GM21737 (cell line): ENCODE data around the gene SPAG7.

Experiments
- ATAC-seq: cut with Tn5 transposase; IDR thresholded peaks from one replicate; pipeline ENCODE4 v1.9.1; 2021; ENCODE audit warnings: mild to moderate bottlenecking, moderate library complexity; ENCODE audit not compliant: unreplicated experiment

SPAG7 gene, protein sequence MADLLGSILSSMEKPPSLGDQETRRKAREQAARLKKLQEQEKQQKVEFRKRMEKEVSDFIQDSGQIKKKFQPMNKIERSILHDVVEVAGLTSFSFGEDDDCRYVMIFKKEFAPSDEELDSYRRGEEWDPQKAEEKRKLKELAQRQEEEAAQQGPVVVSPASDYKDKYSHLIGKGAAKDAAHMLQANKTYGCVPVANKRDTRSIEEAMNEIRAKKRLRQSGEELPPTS

DNA sequence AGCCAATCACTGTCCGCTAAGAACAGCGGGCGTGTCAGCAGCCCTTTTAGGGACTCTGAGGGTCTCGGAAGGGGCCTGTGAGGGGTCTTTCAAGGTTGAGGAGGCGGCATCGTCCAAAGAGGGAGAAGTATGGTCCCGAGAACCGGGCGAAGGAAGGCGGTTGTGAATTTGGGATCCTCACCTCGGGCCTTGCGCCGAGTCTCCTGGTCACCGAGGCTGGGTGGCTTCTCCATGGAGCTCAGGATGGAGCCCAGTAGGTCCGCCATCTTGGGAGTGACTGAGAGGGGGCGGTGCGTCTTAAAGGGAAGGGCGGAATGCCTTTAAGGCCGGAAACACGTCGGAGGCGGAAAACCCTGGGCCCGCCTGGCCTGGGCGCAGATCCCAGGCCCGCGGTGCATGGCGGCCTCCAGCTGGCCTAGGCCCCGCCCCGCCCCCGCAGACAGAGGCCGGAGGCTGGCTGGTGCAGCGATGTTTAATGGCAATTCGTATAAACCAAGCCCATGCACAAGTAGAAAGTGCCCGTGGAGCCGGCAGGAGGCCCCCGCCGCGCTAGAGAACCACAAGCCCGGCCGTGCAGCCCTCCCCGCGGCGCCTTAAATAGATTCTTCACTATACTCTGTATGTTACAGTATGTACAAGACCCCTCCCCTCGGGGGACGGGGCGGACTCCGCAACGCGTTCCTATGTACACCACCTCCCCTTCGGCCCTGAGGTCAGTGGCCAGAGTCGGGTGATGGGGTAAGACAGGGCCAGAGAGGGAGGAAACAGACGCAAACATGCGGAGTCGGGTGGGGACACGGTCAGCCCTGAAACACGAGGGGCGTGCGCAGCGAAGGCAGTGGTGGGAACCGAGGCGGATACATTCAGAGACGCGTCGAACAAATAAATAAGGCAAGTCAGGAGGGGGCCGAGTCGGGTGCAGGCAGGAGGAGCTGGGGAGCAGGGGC is at the start of gene SPAG7:
SPAG7 (minus strand) TSS at position 279 of the 947 bp plus-strand sequence; CDS start at position 266, 13 bp downstream.
- peak; percentile 58 for ATAC-seq

DNA sequence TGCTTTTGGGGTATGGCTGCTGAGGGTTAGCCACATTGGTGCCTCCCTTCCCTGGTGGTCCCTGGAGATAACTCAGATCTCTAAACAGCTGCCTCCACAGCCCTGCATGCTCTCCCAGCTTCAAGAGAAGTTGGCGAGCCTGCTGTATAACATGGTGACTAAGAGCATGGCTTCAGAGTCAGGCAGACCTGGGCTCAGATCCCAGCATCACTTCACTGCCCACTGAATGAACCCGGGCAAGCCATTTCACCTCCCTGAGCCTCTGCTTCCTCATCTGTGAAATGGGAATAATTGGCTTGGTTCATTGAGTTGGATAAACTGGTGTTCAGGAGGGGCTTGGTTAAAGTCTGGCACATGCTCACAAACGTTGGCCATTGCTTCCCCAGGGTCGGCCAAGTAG is 46.7 kb upstream of the SPAG7 start:
- ATAC-seq: no peak

DNA sequence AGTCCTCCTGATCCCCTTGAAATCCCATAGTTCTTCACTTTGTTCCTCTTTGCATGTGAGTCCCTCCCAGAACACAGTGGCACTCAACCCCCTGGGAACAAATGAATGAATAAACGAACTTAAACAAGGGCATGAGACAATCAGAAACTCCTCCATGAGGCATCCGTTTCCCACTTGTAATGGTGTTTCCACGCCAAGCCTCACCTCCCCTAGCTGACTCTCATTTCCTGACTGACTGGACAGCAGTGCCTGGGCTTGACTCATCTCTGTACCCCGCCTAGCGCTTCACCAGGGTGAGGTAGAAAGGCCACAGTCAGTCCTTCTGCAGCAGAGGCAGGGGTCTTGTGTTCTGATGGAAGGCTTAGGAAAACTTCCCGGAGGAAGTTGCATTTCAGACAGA is 44.3 kb upstream of the SPAG7 start:
- ATAC-seq: no peak

DNA sequence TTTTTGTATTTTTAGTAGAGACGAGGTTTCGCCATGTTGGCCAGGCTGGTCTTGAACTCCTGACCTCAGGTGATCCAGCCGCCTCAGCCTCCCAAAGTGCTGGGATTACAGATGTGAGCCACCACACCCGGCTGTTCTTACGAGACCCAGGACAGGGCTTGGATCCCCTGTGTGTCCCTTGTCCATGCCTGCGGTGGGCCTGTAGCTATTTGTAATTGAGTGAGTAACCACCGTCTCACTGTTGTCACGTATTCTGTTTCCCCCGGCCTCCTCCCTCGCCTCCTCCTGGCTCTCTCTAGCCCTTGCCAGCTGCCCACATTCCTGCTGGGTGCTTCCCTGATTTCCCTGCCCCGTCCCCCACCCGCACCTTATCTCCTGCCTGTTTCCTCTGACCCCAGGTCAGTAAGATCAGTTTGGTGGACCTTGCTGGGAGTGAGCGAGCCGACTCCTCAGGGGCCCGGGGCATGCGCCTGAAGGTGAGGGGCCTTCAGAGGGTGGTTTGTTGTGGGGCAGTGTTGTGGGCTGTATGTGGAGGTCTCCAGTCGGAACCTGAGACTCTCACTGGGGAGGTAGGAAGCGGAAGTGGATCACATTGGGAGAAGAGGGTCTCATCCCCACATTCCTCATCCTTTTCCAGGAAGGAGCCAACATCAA is 35.7 kb upstream of the SPAG7 start:
- ATAC-seq: no peak

DNA sequence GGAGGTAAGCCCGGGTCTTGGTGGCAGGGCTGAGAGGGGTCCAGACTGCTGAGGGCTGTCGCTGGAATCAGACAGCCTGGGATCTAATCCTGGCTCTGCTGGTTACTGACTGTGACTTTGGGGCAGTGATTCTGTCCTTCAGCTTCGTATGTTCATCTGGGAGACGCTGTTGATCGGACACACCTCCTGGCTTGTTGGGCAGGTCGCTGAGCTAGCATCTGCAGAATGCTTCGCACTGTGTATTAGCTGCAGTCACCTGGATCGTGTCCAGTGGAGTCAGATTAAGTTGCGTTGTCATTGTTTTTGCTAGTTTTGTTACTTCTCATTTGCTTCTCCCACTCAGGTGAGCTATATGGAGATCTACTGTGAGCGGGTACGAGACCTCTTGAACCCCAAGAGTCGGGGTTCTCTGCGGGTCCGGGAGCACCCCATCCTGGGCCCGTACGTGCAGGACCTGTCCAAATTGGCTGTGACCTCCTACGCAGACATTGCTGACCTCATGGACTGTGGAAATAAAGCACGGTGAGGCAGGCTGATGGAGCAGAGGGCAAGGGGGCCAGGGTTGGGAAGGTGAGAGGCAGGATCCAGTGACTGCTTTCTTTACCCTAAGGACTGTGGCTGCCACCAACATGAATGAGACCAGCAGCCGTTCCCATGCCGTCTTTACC is 34.6 kb upstream of the SPAG7 start:
- ATAC-seq: no peak

DNA sequence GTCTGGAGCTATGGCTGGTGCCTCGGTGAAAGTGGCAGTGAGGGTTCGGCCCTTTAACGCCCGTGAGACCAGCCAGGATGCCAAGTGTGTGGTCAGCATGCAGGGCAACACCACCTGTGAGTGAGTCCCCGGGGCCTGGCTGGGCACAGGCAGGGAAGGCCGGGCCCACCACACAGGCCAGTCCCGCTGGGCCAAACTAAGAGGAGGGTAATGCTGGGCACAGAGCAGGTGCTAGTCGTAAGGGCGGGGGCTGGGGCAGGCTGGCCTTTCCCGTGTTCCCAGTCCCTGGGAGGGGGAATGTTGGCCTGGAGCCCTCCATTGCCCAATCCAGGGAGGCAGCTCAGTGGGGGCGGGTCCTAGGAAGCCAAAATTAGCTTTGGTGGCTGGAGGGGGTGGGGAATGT is 32.6 kb upstream of the SPAG7 start:
- no peak for ATAC-seq

DNA sequence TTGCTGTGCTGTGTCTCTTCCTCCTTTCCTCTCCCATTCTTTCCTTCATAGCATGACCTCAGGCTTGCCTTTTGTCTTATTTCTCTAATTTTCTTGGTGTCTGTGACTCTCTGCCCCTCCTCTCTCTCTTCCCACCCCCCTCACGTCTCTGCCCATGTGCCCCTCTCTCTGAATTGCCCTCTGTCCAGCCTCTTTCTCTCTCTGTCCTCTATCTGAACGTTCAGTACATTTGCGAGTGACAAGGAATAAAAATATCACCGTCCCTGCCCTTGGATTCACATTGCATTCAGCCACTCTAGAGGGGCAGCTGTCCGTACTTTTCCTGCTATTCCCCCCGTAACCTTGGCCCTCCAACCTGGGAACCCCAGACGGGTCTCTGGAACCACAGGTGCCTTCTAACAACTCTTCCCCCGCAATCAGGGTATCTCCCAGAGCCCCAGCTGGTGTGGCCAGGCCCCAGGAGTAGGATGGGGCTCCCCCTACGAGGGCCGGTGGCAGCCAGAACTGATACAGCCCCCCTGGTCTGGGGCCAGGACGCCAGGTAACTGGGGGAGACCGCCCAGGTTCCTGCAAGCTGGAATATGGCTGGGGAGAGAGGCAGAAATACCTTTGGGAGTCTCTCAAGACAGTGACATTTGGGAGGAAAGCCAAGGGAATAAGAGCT is 31.9 kb upstream of the SPAG7 start:
- ATAC-seq: no peak

DNA sequence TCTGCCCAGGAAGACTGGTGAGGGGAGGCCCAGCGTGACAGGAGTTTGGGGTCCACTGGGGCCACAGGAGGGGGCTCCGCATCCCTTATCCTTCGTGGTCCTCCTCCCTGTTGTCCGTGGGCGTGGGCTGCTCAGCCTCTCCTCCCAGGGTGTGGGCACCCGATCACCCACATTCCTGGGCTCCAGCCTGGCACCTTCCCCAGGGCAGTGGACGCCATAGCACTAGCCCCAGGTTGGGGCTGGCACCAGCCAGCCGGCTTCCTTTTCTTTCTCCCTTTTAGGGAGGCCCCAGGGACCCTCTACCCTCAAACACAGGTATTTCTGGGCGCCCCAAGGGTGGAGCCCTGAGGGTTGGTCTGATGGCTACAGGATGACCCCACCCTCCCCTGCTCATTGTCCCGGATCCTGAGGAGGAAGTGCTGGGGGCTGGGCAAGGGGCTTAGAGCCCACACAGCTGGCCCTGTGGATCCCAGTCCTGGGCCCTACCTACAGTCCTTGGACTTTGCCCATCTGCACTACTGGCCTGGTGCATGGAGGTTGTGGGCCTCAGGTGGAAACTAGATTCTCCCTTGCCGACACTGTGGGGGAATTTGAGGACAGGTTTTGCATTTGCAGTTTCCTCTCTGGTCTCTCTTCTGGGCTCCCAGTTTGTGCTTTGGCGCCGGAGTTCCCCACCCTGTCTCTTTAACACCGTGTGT is 31.3 kb upstream of the SPAG7 start:
- no peak for ATAC-seq

DNA sequence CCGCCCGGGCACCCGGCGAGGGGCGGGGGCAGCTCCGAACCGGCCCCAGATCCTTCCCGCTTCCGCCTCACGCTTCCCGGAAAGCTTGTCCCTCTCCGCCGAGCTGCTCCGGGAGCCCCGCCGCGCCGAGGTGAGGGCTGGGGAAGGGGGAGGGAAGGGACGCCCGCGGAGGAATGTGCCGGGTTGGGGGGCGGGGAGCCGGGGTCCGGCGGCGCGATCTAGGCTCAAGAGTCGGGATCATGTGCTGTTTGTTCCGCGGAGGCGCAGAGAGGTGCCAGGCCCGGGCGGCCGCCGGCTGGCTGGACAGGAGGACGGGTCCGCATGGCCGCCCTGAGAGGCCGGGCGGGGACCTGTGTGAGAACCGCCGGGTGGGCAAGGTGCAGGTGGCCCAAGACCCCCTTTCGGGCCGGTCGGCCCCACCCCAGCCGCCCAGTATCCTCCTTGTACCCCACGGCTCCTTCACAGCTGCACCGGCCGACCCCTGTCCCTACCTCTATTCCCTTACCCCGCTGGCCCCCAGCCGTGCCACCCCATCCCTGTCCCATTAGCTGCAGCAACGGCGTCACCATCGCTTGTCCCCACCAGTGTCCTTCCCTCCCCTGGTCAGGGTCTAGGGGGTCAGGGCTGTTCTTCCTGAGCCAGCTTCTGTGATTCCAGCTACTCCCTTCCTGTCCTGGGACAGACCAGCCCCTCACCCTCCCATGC is 30.6 kb upstream of the SPAG7 start:
- no peak for ATAC-seq

DNA sequence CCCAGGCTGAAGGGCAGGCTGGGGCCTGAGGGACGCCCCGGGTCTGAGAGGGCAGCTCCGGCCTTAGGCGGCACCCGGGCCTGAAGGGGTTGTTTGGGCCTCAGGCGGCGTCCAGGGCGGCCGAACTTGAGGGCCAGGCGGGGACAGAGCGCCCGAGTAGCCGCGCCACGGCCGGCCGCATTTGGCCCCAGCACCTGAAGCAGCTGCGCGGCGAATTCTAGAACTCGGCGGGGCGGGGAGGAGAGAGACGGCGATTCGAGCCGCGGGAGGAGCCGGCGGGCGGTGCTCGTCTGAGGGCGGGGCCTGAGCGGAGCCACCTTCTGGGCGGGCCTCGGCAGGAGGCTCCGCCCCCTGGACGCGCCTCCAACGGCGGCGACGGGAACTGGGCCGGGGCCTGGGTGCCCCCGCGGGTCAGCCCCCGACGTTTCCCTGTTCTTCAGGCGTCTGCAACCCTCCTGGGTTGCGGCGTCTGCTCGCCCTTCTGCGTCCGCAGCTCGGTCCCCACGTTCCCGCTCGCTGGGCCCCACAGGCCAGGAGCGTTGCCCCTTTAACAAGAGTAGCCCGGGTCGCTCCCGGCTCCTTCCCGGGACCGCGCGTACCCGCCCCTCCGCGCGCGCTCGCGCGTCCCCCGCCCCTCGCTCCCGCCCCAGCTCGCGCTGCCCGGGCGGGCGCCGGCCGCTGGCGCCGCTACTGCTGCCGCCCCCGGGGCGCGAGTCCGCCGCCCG is 29.8 kb upstream of the SPAG7 start, which contains the start of the genes INCA1 and KIF1C:
INCA1 (minus strand) TSS at position 221 of the 725 bp plus-strand sequence. CDS start 3,085 bp downstream, outside the sequence.
KIF1C (plus strand) TSS at position 649 of the 725 bp plus-strand sequence. CDS start 2,297 bp downstream, outside the sequence.
- ATAC-seq: peak; percentile 74

DNA sequence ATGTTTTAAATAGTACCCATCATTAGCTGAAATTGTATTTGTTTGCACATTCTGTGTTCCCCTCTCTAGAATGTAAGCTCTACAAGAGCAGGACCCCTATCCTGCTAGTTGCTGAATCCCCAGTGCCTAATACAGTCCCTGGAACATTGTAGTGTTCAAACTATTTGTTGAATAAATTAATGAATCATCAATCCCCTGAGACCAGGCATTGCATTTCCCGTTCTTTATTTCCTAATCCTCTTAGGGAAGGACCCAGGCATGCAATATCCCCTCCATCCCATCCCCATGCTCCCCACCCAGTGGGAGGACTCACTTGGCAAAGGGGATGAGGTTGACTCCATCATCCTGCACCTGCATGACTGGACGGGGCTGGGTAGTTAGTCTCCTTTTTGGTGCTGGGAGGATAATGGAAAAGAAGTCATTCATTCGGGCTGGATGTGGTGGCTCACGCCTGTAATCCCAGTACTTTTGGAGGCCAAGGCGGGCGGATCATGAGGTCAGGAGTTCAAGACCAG is 26.5 kb upstream of the SPAG7 start:
- ATAC-seq: no peak

DNA sequence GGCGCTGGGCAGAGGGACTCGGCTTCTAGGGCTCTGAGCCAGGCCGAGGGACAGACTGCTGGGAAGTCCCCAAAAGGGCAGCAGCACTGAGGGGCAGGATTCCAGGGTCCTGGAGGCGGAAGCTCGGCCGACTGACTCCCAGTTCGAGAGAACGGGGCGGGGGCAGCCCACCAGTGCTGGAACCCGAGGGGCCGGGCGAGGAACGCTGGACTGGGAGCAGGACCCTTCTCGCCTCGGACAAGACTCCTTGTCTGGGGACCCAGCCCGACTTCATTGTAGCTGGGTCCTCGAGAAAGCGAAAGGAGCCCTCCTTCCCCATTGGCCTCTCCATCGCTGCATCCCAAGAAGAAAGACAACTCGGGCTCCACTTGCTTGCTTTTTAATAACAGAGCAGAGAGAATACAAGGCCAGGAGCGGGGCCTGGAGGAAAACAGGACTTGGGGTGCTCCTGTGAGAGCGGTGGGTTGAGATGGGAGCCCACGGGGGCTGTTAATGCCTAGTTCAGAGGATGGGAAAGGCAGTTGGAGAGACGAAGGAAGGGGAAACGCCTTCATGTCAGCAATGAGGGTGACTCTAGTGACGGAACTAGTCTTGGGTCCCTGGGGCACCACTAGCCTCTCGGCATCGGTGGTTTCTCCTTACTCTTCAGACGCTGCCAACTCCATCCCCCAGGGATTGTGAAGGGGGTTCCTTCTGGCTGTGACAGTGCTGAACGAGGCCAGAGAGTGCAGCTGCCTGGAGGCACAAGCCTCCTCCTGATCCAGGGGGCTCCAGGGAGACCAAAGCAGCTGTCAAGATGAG is 20.4 kb upstream of the SPAG7 start:
- peak; percentile 9 for ATAC-seq

DNA sequence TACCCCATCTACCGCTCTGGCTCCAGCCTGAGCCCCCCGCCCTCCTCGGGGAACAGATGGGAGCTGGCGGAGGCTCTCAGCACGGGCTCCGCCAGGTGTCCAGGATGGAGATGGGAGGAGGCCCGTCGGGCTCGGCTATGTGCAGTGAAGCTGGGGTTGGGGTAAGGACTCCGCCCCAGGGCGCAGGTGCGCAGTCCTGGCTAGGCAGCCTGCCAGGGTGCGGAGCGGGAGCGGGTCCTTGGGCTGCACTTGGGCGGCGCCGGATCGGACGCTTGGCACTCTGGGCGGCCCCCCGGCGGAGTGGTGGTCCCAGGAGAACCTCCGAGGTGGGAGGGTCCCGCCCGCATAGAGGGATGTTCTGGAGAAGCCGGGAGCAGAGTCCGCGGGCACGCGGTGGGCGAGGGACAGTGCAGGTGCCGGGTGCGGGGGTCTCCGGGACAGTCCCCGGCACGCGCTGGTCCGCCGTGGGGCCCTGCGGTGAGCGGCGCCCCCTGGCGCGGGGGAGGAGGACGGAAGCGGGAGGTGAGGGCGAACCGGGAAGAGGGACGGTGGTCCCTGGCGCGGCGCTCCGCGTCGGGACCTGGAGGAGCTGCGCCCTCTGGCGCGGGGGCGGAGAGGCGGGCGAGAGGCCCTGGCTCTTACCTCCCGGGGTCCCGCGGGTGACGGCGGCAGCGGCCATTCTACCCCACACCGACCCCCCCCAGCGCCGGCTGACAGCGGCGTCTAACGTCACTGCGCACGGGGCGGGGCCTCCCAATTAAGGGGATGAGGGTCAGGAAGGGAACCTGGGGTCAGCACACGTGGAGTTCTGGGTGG is 19.5 kb upstream of the SPAG7 start, which contains the start of gene CAMTA2:
CAMTA2 (minus strand) TSS at position 725 of the 816 bp plus-strand sequence. CDS start 1,453 bp downstream, outside the sequence.
- peak; percentile 54 for ATAC-seq

DNA sequence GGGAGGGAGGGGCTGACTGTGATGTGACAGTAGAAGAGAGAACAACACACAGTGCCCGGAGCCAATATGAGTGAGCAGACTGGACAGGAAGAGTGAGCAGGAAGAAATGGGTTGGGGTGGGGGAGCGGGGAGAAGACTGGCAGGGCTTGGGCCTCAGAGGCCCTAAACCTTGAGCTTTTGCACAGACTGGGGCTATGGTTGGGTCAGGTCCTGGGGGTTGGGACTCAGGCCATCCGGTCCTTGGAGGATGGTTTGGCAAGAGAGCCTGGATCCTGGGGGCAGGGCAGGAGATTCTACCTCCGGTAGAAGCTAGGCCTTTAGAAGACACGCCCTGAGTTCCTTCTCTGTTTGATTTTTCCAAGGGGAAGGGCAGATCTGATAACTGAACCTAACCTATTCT is 18.8 kb upstream of the SPAG7 start:
- ATAC-seq: no peak

DNA sequence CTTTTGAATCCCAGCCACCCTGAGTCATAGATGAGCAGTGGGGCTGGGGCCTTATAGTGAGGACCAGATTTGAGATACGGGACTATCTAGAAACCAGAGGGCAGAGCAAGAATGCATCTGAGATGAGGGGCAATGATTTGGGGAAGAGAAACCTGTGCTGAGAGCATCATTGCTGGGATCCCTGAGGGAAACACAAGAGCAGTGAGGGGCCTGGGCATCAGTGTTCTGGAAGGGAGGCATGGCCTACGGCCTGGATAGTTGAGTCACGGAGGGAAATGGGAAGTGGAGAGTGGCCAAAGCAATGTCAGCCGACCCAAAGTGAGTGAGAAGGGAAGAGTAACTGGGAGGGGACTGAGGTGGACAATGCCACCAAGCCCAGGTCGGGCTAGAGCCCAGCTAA is 14.7 kb upstream of the SPAG7 start:
- no peak for ATAC-seq

DNA sequence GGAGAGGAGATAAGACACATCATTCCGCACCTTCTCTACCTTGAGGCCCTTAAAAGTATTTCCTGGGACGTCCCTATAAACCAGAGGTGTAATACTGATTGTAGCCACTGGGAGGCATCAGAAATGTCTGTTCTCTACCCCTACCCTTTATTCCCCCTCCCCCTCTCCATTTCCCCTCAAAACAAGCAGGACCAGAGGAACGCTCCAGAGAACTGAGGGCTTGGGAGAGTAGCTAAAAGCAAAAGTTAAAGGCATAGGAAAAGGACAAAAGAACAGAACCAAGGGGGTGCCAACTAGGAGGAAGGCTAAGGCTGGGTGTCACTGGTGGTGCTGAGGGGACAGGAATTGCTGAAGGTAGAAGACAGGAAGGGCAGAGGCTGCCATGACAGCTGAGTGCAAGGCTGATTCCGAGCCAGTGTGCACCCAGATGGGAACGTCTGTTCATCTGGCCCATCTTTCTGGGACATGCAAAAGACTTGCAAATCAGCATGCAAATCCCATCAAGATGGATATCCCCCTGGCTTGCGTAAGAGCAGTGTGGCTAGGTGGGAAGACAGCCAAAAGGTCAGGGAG is 13.1 kb upstream of the SPAG7 start:
- no peak for ATAC-seq
